Cardiac muscle cell (in vitro differentiated cells and primary cell): ENCODE data around the gene RELCH. TPM values are rescaled to one million over a fixed set of nuclear protein-coding genes. Genes with fewer than 3 reads are reported as not detected.

ENCODE experiments used
- DNase-seq, 2 donors: peaks; one replicate each; pipeline versions ENCODE4 v3.0.0 to v3.0.0-alpha.2; 2010 to 2017; ENCODE audit warnings: low read depth in 1 of 2, low spot score in 1 of 2
- H3K27ac ChIP-seq: fragments of 200-600 bp; sonication (generic); 2 replicates; pipeline ENCODE4 v1.5.1; 2016
- H3K27me3 ChIP-seq: fragments of 200-600 bp; sonication (generic); 2 replicates; pipeline ENCODE4 v1.6.0; 2016; ENCODE audit warnings: control low read depth
- H3K36me3 ChIP-seq: fragments of 200-600 bp; sonication (generic); 2 replicates; pipeline ENCODE4 v1.5.1; 2016; ENCODE audit warnings: control low read depth
- H3K4me1 ChIP-seq: fragments of 200-600 bp; sonication (generic); 2 replicates; pipeline ENCODE4 v1.8.1; 2017; ENCODE audit warnings: low read depth, mild to moderate bottlenecking, mixed run types
- H3K4me3 ChIP-seq: fragments of 200-600 bp; sonication (generic); 2 replicates; pipeline ENCODE4 v1.5.1; 2016; ENCODE audit warnings: mild to moderate bottlenecking
- H3K9me3 ChIP-seq: fragments of 200-600 bp; sonication (generic); 2 replicates; pipeline ENCODE4 v1.5.1; 2017; ENCODE audit warnings: low read depth, mild to moderate bottlenecking, control low read depth
- CTCF ChIP-seq: IDR thresholded peaks from 2 replicates; pipeline ENCODE4 v1.5.1; 2012; ENCODE audit warnings: low read depth, mild to moderate bottlenecking, low read length
- polyA plus RNA-seq: library from polyadenylated mRNA; unstranded; fragments of >200 nt; fragmentation: Nextera tagmentation; extraction: Ambion mirVana; gene quantifications from 2 replicates; pipeline ENCODE4 v1.2.1, GENCODE V29; 2016
- total RNA-seq: library from RNA; depleted of rRNA; stranded (reverse); fragments of >200 nt; gene quantifications from 2 replicates; pipeline ENCODE4 v1.2.3, GENCODE V29; 2016

The RELCH gene
- total and polyA plus RNA-seq, 2 experiments from 2014 or later, result 11.7 to 26.9 TPM

DNA sequence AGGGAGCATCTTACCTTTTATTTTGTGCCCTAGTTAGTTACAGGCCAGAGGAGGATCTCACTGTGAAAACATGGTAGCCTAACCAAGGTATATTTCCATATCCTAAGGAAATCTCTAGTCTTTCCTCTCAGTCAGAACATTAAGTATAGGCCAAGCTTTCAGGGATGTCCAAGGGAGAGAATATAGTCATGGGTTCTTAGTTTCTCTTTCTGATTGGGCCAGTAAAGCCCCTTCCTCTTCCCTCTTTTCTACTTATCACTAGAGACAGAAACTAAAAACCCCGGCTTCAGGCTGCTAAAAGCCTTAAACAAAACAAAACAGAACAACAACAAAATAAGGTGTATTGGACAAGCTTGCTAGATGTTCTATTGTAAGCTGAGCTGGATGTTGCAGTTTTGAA is 93.7 kb downstream of the RELCH start:
- no peak for TF ChIP-seq CTCF
- Histone ChIP-seq H3K4me3 (no peak overlapping the region), H3K36me3 (peaks cover 16% of the 10 kb centered on the region), H3K27ac (no peak overlapping the region), H3K27me3 (no peaks in the 10 kb centered on the region), H3K4me1 (no peaks in the 10 kb centered on the region), H3K9me3 (no peaks in the 10 kb centered on the region)
- no peak for DNase-seq

GRCh38 chr18:62281684-62282083 is 94.6 kb downstream of the RELCH start:
- H3K4me1 ChIP-seq, result no peaks in the 10 kb centered on the region
- H3K9me3 ChIP-seq, result no peaks in the 10 kb centered on the region
- no peak for TF ChIP-seq CTCF
- no peak overlapping the region for H3K27ac ChIP-seq
- H3K4me3 ChIP-seq, result no peak overlapping the region
- DNase-seq, result peak in 1 of 2 donors; percentile 86
- H3K27me3 ChIP-seq, result no peaks in the 10 kb centered on the region
- peaks cover 16% of the 10 kb centered on the region for H3K36me3 ChIP-seq

- Histone ChIP-seq H3K9me3 (no peaks in the 10 kb centered on the region), H3K27me3 (no peaks in the 10 kb centered on the region), H3K36me3 (peaks cover 16% of the 10 kb centered on the region), H3K4me3 (no peak overlapping the region), H3K27ac (no peak overlapping the region), H3K4me1 (no peaks in the 10 kb centered on the region)
- peak in 1 of 2 donors; percentile 82 for DNase-seq
- TF ChIP-seq CTCF, result no peak
Measured at GRCh38 chr18:62282188-62282629, 95.2 kb downstream of the RELCH start.

GRCh38 chr18:62284637-62285036 is 97.6 kb downstream of the RELCH start:
- Histone ChIP-seq H3K36me3 (peaks cover 18% of the 10 kb centered on the region), H3K4me3 (no peak overlapping the region), H3K27me3 (no peaks in the 10 kb centered on the region), H3K4me1 (no peaks in the 10 kb centered on the region), H3K9me3 (no peaks in the 10 kb centered on the region), H3K27ac (no peak overlapping the region)
- TF ChIP-seq CTCF, result no peak
- no peak for DNase-seq

- no peak for TF ChIP-seq CTCF
- Histone ChIP-seq H3K36me3 (peaks cover 24% of the 10 kb centered on the region), H3K27me3 (no peaks in the 10 kb centered on the region), H3K9me3 (no peaks in the 10 kb centered on the region), H3K4me3 (no peak overlapping the region), H3K4me1 (no peaks in the 10 kb centered on the region), H3K27ac (no peak overlapping the region)
- DNase-seq, result no peak
Measured at GRCh38 chr18:62285281-62285680, 98.2 kb downstream of the RELCH start.
